ENCODE measurements around the gene EIF3B. TPM values are rescaled to one million over a fixed set of nuclear protein-coding genes. Genes with fewer than 3 reads are reported as not detected.

EIF3B gene
- total RNA-seq, 1 experiment from 2014 or later = 333 TPM

GRCh38 chr7:2379821-2380450 lies 25.3 kb downstream of the EIF3B start:
- CTCF ChIA-PET = no interaction called here
- TF ChIP-seq, protein P1, sequence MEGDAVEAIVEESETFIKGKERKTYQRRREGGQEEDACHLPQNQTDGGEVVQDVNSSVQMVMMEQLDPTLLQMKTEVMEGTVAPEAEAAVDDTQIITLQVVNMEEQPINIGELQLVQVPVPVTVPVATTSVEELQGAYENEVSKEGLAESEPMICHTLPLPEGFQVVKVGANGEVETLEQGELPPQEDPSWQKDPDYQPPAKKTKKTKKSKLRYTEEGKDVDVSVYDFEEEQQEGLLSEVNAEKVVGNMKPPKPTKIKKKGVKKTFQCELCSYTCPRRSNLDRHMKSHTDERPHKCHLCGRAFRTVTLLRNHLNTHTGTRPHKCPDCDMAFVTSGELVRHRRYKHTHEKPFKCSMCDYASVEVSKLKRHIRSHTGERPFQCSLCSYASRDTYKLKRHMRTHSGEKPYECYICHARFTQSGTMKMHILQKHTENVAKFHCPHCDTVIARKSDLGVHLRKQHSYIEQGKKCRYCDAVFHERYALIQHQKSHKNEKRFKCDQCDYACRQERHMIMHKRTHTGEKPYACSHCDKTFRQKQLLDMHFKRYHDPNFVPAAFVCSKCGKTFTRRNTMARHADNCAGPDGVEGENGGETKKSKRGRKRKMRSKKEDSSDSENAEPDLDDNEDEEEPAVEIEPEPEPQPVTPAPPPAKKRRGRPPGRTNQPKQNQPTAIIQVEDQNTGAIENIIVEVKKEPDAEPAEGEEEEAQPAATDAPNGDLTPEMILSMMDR (IDR thresholded peaks at IDR 0.05; ENCODE audit: unreplicated experiment) = no peak
- intact Hi-C loops (cut with micrococcal nuclease; ENCODE audit: unreplicated experiment) = no loop called here
- Mint-ChIP-seq H3K27me3 (ENCODE audit: unreplicated experiment) (no peaks in the 10 kb centered on the region), H3K4me1 (ENCODE audit: low read depth, unreplicated experiment) (no peaks in the 10 kb centered on the region), H3K4me3 (ENCODE audit: low read depth, unreplicated experiment) (no peak overlapping the region), H3K9me3 (ENCODE audit: low read depth, unreplicated experiment) (peaks cover 3% of the 10 kb centered on the region), H3K36me3 (ENCODE audit: insufficient read depth, unreplicated experiment) (peaks cover 84% of the 10 kb centered on the region), H3K27ac (ENCODE audit: unreplicated experiment) (no peak overlapping the region)
- BruUV-seq (replicated peaks) = no TSS peak
- DNase-seq = no peak

DNA sequence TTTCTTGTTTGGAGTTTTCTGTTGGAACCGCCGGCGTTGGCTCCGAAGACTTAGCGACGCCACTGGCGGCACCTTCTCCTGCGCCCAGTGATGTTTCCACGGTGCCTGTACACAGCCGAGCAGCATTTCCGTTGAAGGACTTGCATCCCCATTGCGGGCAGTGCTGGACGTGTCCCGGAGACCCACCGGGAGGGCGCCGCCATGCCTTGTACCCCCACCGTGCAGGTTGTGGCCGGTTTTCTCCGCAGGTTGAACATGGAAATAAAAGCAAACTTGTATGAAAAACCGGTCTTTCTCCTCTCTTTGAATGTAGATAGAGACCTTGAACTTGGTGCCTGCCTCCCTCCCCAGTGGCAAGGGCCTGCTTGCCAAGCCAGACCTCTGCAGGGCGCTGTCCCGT lies 25.8 kb downstream of the EIF3B start:
- TF ChIP-seq, protein P1 (IDR thresholded peaks at IDR 0.05; ENCODE audit: unreplicated experiment) = no peak
- Mint-ChIP-seq H3K27ac (ENCODE audit: unreplicated experiment) (no peak overlapping the region), H3K9me3 (ENCODE audit: low read depth, unreplicated experiment) (peaks cover 3% of the 10 kb centered on the region), H3K4me1 (ENCODE audit: low read depth, unreplicated experiment) (no peaks in the 10 kb centered on the region), H3K36me3 (ENCODE audit: insufficient read depth, unreplicated experiment) (peaks cover 85% of the 10 kb centered on the region), H3K4me3 (ENCODE audit: low read depth, unreplicated experiment) (no peak overlapping the region), H3K27me3 (ENCODE audit: unreplicated experiment) (no peaks in the 10 kb centered on the region)
- intact Hi-C loops (cut with micrococcal nuclease; ENCODE audit: unreplicated experiment) = no loop called here
- TSS peak; percentile 34 for BruUV-seq (replicated peaks)
- DNase-seq = no peak
- CTCF ChIA-PET = no interaction called here

GRCh38 chr7:2381227-2381626 lies 26.6 kb downstream of the EIF3B start:
- Mint-ChIP-seq H3K27me3 (ENCODE audit: unreplicated experiment) (no peaks in the 10 kb centered on the region), H3K36me3 (ENCODE audit: insufficient read depth, unreplicated experiment) (peaks cover 85% of the 10 kb centered on the region)
- no peak for DNase-seq

DNA sequence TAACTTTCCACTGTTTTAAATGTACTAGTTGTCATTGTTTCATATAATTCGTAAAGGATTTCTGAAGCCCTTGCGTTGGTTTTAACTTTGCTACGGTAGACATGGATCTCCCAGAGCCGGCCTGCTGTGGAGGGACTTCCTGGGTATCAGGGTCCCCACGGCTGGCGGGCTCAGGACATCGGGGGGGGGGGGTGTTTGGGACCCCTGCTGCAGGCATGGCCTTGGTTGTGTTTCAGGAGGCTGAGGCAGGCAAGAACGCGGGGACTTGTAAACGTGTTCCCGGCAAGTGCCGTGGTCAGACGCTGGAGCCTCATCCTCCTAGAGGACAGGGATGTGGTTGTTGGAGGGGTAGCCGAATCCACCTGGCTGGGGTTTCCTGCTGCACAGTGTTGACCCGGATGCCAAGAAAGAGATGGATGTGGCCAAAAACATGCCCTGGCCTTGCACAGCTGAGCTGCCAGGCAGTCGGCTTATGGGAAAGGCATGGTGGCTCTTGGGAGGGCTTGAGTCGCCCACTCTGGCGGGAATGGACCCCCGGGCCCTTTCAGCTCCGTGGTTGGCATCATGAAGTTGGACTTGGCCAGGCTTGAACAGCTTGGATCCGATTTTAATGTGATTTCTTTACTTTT lies 27.4 kb downstream of the EIF3B start:
- H3K9me3 Mint-ChIP-seq (ENCODE audit: low read depth, unreplicated experiment) = peaks cover 3% of the 10 kb centered on the region
- no peaks in the 10 kb centered on the region for H3K4me1 Mint-ChIP-seq (ENCODE audit: low read depth, unreplicated experiment)
- no peak overlapping the region for H3K27ac Mint-ChIP-seq (ENCODE audit: unreplicated experiment)
- H3K4me3 Mint-ChIP-seq (ENCODE audit: low read depth, unreplicated experiment) = no peak overlapping the region
- H3K36me3 Mint-ChIP-seq (ENCODE audit: insufficient read depth, unreplicated experiment) = peaks cover 78% of the 10 kb centered on the region
- CTCF ChIA-PET = no interaction called here
- TF ChIP-seq, protein P1 (IDR thresholded peaks at IDR 0.05; ENCODE audit: unreplicated experiment) = no peak
- BruUV-seq (replicated peaks) = no TSS peak
- DNase-seq = no peak
- intact Hi-C loops (cut with micrococcal nuclease; ENCODE audit: unreplicated experiment) = no loop called here
- H3K27me3 Mint-ChIP-seq (ENCODE audit: unreplicated experiment) = no peaks in the 10 kb centered on the region

More at GRCh38 chr7:2381227-2381626, 26.6 kb downstream of the EIF3B start:
- TF ChIP-seq, protein P1 (IDR thresholded peaks at IDR 0.05; ENCODE audit: unreplicated experiment) = no peak
- no peaks in the 10 kb centered on the region for H3K4me1 Mint-ChIP-seq (ENCODE audit: low read depth, unreplicated experiment)
- peaks cover 3% of the 10 kb centered on the region for H3K9me3 Mint-ChIP-seq (ENCODE audit: low read depth, unreplicated experiment)
- no peak overlapping the region for H3K27ac Mint-ChIP-seq (ENCODE audit: unreplicated experiment)
- no TSS peak for BruUV-seq (replicated peaks)
- CTCF ChIA-PET = no interaction called here
- H3K4me3 Mint-ChIP-seq (ENCODE audit: low read depth, unreplicated experiment) = no peak overlapping the region
- intact Hi-C loops (cut with micrococcal nuclease; ENCODE audit: unreplicated experiment) = no loop called here

All from Calu3 (cell line).